Stomach smooth muscle (tissue), 2 donors: ENCODE results near the gene GPR146.
"Not testable (repeated sequence)": the region's sequence is repeated elsewhere in the genome, so short reads cannot be mapped to it uniquely, and the experiment has no call there.

Experiments used
- H3K27ac ChIP-seq: one replicate; pipeline ENCODE4 v1.7.0; 2013; ENCODE audit warnings: mild to moderate bottlenecking, low read length, inconsistent platforms
- H3K27me3 ChIP-seq, 2 donors: one replicate each; pipeline ENCODE4 v1.7.0; 2013; ENCODE audit warnings: low read length in 2 of 2; ENCODE audit not compliant: insufficient read depth in 2 of 2, control insufficient read depth in 1 of 2
- H3K36me3 ChIP-seq, 2 donors: one replicate each; pipeline ENCODE4 v1.7.0; 2013; ENCODE audit warnings: low read length in 2 of 2; ENCODE audit not compliant: control insufficient read depth in 2 of 2, insufficient read depth in 2 of 2
- H3K4me1 ChIP-seq: one replicate; pipeline ENCODE4 v1.7.0; 2013; ENCODE audit warnings: low read length; ENCODE audit not compliant: control insufficient read depth, insufficient read depth
- H3K4me3 ChIP-seq, 2 donors: one replicate each; pipeline ENCODE4 v1.7.0; 2013; ENCODE audit warnings: low read length in 2 of 2
- H3K9ac ChIP-seq, 2 donors: one replicate each; pipeline ENCODE4 v1.7.0; 2013; ENCODE audit warnings: low read length in 2 of 2, mild to moderate bottlenecking in 1 of 2
- H3K9me3 ChIP-seq, 2 donors: one replicate each; pipeline ENCODE4 v1.7.0; 2013; ENCODE audit warnings: low read length in 2 of 2; ENCODE audit not compliant: control insufficient read depth in 2 of 2
- donor health status: healthy.
- donor health status: Pancreatic carcinoma.

The GPR146 gene

GRCh38 chr7:1063361-1063760 lies 19.0 kb downstream of the GPR146 start:
- Histone ChIP-seq H3K9ac (no peak overlapping the region), H3K9me3 (no peaks in the 10 kb centered on the region), H3K27ac (no peak overlapping the region), H3K4me1 (peaks cover 21% of the 10 kb centered on the region), H3K27me3 (peaks cover 0 to 2% of the 10 kb centered on the region in 2 donors), H3K36me3 (no peaks in the 10 kb centered on the region), H3K4me3 (no peak overlapping the region)

- H3K27ac ChIP-seq, result no peak overlapping the region
- H3K9ac ChIP-seq, result no peak overlapping the region
- H3K36me3 ChIP-seq, result no peaks in the 10 kb centered on the region
- no peak overlapping the region for H3K4me3 ChIP-seq
- H3K27me3 ChIP-seq, result peaks cover 0 to 2% of the 10 kb centered on the region in 2 donors
- H3K4me1 ChIP-seq, result peaks cover 15% of the 10 kb centered on the region
- no peaks in the 10 kb centered on the region for H3K9me3 ChIP-seq
Observed at GRCh38 chr7:1064581-1064980, 20.2 kb downstream of the GPR146 start.

DNA sequence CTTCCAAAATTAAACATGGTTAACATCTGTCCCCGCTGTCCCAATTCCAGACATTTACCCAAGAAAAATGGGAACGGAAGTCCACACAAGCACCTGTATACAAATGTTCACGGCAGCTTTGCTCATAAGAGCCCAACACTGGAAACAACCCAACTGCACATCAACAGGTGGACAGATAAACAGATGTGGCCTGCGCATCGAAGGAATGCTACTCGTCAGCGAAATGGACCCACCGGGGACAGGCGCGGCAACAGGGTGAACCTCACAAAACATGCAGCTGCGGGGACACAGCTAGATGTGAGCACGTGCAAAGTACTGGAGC lies 20.9 kb downstream of the GPR146 start:
- Histone ChIP-seq H3K27ac (no peak overlapping the region), H3K4me1 (peaks cover 15% of the 10 kb centered on the region), H3K36me3 (no peaks in the 10 kb centered on the region), H3K27me3 (peaks cover 0 to 2% of the 10 kb centered on the region in 2 donors), H3K9ac (no peak overlapping the region), H3K9me3 (no peaks in the 10 kb centered on the region), H3K4me3 (peak overlapping the region; percentile 41 to 70)

DNA sequence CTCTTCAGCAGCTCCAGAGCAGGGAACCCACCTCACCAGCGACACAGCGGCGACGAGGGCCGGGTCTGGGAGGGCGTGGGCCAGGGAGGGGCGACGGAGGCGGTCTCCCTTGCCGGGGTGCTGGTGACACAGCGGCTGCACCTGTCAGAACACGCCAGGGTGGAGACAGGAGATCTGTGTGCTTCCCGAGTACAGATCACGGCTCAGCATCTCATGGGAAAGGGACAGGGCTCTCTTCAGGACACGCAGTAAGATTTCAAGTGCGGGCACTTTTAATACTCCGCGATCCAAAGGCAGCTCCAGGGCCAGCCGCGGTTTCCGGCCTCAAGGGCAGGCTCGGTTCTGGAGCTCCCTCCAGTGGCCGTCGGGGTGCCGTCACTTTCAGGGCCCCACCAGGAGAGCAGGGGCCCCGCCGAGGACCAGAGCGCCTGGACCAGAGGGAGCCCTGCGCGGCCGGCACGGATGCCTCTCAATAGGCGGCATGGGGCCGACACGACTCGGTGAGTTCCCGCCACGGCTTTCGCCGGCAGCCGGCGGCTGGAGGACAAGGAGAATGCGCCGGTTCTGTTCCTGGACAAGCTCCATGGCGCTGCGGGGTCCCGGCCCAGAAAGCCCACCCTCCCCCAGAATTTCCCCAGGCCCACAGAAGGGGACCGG lies 21.4 kb downstream of the GPR146 start:
- H3K9ac ChIP-seq, result peak overlapping the region in 1 of 2 donors; percentile 42
- H3K4me3 ChIP-seq, result peak overlapping the region; percentile 41 to 70
- no peak overlapping the region for H3K27ac ChIP-seq
- no peaks in the 10 kb centered on the region for H3K36me3 ChIP-seq
- H3K9me3 ChIP-seq, result no peaks in the 10 kb centered on the region
- peaks cover 0 to 2% of the 10 kb centered on the region in 2 donors for H3K27me3 ChIP-seq
- H3K4me1 ChIP-seq, result peaks cover 15% of the 10 kb centered on the region

DNA sequence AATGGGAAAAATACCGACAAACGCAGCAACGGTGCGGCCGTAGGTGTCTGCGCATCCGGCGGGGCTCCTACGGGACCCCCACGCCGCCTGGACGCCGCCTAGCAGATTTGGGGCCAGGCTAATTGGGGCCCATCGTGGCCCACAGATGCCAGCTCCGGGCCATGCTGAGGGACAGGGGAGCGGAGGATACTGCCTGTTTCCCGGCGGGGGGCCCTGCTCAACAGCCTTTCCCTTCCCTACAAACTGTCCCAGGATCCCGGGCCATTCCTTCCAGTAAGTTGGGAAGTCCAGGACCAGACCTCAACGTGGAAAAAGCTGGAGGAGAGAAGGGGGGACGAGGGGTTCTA lies 21.9 kb downstream of the GPR146 start:
- peaks cover 15% of the 10 kb centered on the region for H3K4me1 ChIP-seq
- no peaks in the 10 kb centered on the region for H3K9me3 ChIP-seq
- H3K4me3 ChIP-seq, result no peak overlapping the region
- H3K9ac ChIP-seq, result no peak overlapping the region
- H3K27me3 ChIP-seq, result peaks cover 0 to 2% of the 10 kb centered on the region in 2 donors
- H3K27ac ChIP-seq, result no peak overlapping the region
- no peaks in the 10 kb centered on the region for H3K36me3 ChIP-seq

GRCh38 chr7:1068013-1068412 lies 23.7 kb downstream of the GPR146 start:
- peaks cover 0 to 2% of the 10 kb centered on the region in 2 donors for H3K27me3 ChIP-seq
- H3K9ac ChIP-seq, result no peak overlapping the region
- no peak overlapping the region for H3K4me3 ChIP-seq
- no peak overlapping the region for H3K27ac ChIP-seq
- no peaks in the 10 kb centered on the region for H3K9me3 ChIP-seq
- H3K4me1 ChIP-seq, result peaks cover 15% of the 10 kb centered on the region
- H3K36me3 ChIP-seq, result no peaks in the 10 kb centered on the region

DNA sequence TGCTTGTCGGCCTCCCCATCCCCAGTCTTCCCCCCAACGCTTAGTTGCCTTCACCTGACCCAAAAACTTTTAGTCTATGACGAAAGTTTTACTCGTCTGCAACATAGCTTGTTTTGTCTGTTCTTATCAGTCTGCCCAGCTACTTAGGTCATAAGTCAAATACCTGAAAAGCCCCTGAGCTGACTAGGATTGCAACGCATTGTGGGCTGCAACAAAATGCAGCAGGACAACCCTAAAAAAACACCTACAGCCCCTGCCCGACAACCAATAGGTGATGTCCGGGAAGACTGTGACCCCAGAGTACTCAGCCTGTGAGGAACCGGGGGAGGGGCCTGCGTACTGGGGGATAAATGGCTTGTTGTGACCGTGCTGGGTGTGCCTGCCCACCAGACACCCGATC lies 24.3 kb downstream of the GPR146 start:
- Histone ChIP-seq H3K27ac (no peak overlapping the region), H3K36me3 (no peaks in the 10 kb centered on the region), H3K9ac (no peak overlapping the region), H3K9me3 (no peaks in the 10 kb centered on the region), H3K27me3 (peaks cover 0 to under 1% of the 10 kb centered on the region in 2 donors), H3K4me3 (no peak overlapping the region), H3K4me1 (peaks cover 15% of the 10 kb centered on the region)

DNA sequence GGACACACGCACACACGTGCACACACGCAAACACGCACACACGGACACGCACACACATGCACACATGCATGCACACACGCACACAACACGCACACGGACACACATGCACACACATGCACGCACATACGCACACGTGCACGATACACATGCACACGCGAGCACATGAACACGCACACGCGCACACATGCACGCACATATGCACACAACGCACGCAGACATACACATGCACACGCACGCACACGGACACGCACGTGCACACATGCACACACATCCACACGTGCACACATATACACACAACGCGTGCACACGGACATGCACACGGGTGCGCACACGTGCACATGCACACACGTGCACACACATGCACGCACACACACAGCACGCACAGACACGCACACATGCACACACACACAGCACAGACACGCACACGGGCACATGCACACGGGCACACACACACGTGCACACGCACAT lies 26.2 kb downstream of the GPR146 start:
- Histone ChIP-seq H3K9ac (no peak overlapping the region), H3K4me3 (no peak overlapping the region), H3K4me1 (peaks cover 7% of the 10 kb centered on the region), H3K36me3 (no peaks in the 10 kb centered on the region), H3K9me3 (no peaks in the 10 kb centered on the region), H3K27me3 (no peaks in the 10 kb centered on the region), H3K27ac (no peak overlapping the region)

- Histone ChIP-seq H3K4me1 (no peaks in the 10 kb centered on the region), H3K36me3 (no peaks in the 10 kb centered on the region), H3K27ac (no peak overlapping the region), H3K27me3 (no peaks in the 10 kb centered on the region), H3K9ac (no peak overlapping the region), H3K4me3 (no peak overlapping the region), H3K9me3 (no peaks in the 10 kb centered on the region)
Observed at GRCh38 chr7:1071731-1072254, 27.4 kb downstream of the GPR146 start.

DNA sequence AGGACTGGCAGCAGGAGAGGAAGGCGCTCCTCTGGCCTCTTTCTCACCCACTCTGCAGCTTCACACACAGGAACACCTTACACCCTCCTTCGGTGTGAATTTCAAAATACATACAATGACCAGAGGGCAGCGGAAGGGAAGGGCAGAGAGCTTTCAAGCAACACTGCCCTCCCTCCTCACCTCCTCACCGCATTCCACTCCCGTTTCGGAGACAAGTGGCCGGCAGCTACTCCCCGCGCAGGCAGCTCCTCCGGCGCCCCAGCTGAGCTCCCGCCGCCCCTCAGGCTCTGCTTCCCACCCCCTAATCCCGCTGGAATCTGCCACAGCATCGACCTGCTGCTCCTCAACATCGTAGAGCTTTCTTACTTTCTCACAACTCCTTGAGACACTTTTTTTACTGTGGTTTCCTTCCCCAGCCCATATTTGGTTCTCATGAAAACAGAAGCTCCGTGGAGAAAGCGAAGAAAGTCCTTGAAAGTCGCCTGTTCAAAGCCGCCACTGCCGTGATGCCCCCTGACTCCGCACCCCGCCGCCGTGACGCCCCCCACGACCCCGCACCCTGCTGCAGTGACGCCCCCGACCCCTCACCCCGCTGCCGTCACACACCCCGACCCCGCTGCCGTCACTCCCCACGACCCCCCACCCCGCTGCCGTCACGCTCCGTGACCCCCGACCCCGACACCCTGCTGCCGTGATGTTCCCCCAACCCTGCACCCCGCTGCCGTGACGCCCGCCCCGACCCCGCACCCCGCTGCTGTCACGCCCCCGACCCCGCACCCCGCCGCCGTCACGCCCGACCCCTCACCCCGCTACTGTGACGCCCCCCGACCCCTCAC lies 29.0 kb downstream of the GPR146 start:
- Histone ChIP-seq H3K4me1 (peaks cover 4% of the 10 kb centered on the region), H3K36me3 (no peaks in the 10 kb centered on the region), H3K27me3 (no peaks in the 10 kb centered on the region), H3K4me3 (peak overlapping the region; percentile 32 to 62), H3K9me3 (no peaks in the 10 kb centered on the region), H3K9ac (peak overlapping the region in 1 of 2 donors; percentile 21), H3K27ac (no peak overlapping the region)

DNA sequence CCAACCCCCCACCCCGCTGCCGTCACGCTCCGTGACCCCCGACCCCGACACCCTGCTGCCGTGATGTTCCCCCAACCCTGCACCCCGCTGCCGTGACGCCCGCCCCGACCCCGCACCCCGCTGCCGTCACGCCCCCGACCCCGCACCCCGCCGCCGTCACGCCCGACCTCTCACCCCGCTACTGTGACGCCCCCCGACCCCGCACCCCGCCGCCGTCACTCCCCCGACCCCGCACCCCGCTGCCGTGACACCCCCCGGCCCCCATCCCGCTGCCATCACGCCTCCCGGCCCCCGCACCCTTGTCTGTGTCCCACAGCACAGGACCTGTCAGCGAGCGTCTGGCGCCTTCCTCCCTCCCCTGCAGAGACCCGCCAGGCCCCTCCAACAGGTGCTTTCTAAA lies 29.7 kb downstream of the GPR146 start:
- H3K36me3 ChIP-seq, H3K9me3 ChIP-seq, H3K4me3 ChIP-seq, H3K4me1 ChIP-seq, H3K9ac ChIP-seq, H3K27me3 ChIP-seq, H3K27ac ChIP-seq: not testable (repeated sequence)
